ENCODE results near the gene CRYBA4.
"Not testable (repeated sequence)": the region's sequence is repeated elsewhere in the genome, so short reads cannot be mapped to it uniquely, and the experiment has no call there.

The CRYBA4 gene

DNA sequence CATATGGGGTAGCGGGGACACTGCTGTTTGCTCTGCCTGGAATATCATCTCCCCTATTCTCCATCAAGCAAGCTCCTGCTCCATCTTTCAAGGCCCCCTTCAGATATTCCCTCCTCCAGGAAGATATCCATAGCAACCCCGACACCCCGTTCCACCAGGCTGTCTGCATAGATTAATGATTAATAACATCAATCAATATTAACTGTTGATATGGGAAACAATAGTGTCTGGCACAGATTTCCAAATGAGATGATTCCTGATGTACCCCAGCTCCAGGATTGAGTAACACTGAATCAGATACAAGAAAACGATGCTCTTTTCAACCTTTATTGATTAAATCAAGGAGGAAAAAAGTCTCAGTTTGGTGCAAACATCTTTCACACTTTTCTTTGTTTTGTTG is 24.3 kb upstream of the CRYBA4 start:
- no peak for DNase-seq

DNA sequence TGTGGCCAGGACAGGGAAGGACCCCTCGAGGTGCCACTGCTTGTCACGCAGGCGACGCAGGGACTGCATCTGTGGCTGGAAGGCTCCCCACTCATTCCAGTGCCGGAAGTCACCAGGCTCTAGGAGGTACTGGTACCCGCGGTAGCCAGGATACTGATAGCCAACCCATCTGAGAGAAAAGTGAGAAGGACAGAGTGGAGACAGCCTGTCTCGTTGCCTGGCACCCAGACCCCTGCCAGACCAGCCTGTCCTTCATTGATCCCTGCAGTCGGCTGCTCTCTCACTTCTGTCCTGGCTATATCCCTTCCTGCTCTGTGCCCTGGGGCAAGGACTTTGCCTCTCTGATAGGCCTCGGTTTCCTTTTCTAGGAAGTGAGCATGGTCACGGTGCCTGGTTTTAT is 22.3 kb upstream of the CRYBA4 start:
- DNase-seq, result no peak

GRCh38 chr22:26601726-26602125 is 20.0 kb upstream of the CRYBA4 start:
- no peak for DNase-seq

DNA sequence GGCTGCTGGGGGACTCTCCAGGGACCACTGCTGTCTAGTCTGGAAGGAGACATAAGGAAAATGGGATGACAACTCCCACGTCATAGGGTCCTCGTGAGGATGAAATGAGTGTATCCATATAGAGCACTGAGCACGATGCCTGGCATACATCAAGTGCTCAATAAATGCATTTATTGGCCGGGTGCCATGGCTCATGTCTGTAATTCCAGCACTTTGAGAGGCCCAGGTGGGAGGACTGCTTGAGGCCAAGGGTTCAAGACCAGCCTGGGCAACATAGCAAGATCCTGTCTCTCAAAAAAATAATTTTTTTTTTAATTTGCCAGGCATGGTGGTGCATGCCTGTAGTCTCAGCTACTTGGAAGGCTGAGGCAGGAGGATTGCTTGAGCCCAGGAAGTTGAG is 19.6 kb upstream of the CRYBA4 start:
- DNase-seq, result no peak

DNA sequence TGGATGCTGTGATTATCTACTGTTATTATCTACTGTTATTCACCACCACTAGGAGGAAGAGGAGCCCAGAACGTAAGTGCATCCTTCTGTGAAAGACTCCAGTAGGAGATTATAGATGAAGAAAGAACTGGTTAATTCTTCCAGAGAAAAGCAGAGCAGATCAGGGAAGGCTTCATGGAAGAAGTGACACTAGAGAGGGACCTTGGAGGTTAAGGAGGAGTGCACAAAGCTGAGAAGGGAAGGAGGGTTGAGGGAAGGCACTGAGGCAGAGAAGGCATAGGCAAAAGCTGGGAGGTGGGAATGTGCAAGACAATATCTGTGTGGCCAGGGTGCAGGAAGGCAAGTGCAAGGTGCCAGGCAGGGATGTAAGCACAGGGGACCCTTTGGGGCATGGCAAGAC is 17.4 kb upstream of the CRYBA4 start:
- DNase-seq, result no peak

DNA sequence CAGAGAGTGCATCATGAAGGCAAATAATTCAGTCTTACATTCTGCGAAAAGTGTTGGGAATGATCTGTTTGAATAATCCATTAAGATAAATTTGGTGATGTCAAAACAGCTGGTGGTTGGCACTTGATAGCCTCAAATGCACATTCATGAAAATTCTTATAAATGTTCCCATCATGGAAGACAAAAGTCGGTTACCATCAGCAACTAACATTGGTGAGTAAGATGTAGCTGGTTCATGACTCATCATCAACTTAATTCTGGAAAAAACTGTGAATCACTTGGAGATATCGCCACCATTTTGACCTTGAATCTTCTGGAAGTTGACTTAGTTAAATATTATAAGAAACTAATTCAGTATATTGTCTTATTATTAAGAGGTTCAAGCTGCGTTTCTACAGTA is 15.2 kb upstream of the CRYBA4 start:
- no peak for DNase-seq

DNA sequence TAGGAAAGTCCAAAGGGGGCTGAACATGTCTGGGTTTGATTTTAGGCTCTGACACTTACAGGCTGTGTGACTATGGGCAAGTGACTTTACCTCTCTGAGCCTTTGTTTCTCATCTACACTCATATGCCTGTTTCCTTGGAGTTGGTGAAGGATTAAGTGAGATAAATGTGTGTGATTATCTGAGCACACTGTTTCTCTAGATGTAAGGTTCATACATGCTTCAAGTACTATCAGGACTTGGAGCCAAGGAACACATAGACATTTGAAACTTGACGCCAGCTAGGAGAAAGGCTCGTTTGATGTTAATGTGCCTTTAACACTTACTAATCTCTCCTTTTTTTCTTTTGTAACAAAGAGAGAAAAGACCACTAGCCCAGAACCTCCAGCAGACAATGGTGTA is 13.6 kb upstream of the CRYBA4 start:
- DNase-seq, result no peak

GRCh38 chr22:26609287-26609686 is 12.5 kb upstream of the CRYBA4 start:
- DNase-seq, result no peak

- peak; percentile 46 for DNase-seq
These were observed 11.4 kb upstream of the CRYBA4 start for GRCh38 chr22:26610072-26610958.

DNA sequence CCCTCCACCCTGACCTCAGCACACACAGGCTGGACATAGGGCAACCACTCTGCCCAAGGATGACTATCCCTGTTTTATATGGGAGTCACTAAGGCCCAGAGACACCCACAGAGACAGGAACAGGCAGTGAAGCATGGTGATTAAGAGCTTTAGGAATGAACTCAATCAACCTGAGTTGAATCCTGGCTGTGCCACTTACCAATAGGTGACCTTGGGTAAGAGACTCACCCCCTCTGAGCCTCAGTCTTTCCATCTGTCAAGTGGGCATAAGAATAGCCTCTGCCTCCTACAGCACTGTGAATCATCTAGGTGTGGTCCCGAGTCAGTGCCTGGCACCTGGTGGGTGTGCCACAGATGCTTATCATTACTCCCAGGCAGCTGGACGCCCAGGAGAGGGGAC is 10.8 kb upstream of the CRYBA4 start:
- DNase-seq, result no peak

- DNase-seq, result no peak
These were observed 9.1 kb upstream of the CRYBA4 start for GRCh38 chr22:26612652-26613051.

- DNase-seq, result not testable (repeated sequence)
These were observed 8.0 kb upstream of the CRYBA4 start for GRCh38 chr22:26613753-26614152.

DNA sequence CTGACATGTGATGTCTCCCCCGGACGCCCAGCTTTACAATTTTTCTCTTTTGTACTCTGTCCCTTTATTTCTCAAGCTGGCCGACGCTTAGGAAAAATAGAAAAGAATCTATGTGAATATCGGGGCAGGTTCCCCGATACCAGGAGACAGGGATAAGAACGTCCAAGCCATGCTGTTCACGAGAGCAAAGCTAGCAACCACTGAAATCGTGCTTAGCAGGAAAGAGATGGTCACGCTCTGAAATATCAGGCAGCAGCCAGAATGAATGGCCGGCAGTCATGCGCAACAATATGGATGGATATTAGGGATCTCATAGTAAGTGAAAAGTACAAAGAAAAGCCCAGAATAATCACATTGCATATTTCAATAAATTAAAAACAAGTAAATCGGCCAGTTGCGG is 7.4 kb upstream of the CRYBA4 start:
- no peak for DNase-seq

DNA sequence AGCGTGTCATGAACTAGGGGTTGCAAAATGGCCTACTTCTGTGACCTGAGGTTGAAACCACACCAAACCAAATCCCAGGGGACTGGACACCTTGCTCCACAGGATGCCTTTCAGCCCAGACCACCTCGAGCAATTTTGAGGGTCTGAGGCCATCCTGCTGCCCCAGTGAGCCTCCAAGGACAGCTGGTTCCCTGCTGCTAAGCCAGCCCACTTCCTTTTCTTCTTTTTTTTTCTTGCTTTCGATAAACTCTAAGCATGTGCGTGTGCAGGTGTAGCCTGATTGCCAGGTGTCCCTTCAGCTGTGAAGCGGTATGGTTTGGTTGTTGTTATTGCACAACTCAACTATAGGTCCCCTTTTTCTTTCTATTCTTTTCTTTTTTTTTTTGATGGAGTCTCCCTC is 6.6 kb upstream of the CRYBA4 start:
- DNase-seq, result no peak

DNA sequence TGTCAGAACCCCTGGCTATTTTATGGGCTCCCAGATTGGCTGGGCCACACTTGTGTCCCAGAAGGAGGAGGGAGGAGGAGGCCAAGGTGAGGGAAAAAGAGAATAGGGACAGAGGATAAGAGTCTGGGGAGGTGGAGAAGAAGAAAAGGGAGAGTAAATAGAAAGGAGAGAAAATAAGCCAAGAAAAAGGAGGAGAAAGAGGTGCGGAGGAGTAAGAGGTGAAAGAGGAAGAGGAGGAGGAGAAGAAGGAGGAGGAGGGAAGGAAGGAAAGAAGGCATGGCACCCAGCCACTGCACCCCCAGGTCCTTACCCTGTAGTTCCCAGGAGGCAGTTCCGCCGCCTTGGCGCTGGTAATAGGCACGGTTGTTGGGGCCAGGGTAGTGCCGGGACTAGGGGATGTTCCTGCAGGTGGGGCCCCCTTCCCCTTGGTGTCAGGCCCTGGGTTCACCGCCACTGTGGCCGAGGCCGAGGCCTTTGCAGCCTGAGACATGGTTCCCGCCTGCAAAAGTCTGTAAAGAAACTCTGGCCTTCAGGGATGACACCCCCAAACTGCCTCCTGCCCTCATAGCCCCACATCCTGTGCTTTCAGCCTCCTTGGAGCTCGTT is 5.8 kb upstream of the CRYBA4 start:
- DNase-seq, result no peak

GRCh38 chr22:26616650-26617049 is 5.1 kb upstream of the CRYBA4 start:
- DNase-seq, result no peak

DNA sequence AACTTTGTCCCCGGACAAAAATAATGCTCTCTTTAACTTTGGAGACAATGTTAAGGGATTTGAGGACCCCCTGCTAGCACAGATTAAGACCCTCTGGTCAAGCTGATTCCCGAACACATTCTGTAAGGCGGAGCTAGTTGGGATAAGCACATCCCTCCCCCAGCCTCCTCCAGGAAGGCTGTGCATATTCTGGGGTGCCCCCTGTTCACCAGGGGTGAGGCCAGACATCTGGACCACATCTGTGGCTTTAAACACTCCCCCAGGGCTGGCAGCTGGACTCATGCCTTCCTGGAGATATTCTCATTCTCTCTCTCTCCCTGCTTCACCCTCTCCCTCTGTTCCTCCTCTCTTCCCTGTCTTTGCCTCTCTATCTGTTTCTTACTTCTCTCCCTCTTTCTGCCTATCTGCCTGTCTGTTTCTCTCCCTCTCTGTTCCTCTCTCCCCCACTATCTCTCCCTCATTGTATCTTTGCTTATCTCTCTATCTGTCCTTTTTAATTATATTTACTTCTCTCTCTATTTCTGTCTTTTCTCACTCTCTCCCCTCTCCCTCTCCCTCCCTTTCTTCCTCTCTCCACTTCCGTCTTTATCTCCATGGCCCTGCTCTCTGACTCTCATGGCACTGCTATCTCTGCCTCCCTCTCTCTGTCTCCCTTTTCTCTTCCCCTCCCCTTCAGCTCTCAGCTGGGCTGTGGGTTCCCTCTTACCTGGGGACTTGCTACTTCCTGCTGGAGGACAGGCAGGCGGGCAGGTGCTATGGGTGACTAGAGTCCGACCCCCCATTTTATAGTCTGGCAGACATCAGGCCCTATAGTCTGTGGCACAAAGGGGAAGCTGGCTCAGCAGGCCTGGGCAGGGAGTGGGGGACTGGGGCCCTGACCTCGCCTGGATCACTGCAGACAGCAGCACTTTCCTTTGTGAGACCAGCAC is 4.2 kb upstream of the CRYBA4 start, which contains the start of gene CRYBB1:
Gene CRYBB1 (minus strand): TSS at position 757 of the 929 bp plus-strand sequence. CDS start 1,708 bp downstream, outside the sequence.
- DNase-seq, result no peak

GRCh38 chr22:26618455-26618854 is 3.3 kb upstream of the CRYBA4 start:
- no peak for DNase-seq

- DNase-seq, result no peak
These were observed 2.3 kb upstream of the CRYBA4 start for GRCh38 chr22:26619510-26619909.

DNA sequence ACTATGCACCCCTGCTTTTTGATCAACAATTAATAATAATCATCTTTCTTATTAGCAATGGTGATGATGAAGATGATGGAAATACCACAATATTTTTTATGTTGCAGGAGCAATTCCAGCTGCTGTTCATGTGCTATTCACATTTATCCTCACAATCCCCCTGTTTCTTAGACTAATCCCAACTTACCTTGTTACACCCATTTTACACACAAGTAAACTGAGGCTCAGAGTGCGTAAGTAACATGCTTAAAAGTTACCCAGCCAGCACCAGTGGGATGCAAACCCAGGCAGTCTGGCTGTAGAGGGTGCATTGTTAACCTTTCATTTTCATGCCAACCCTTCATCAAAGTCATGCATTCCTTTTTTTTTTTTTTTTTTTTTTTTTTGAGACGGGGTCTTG is 1.6 kb upstream of the CRYBA4 start:
- no peak for DNase-seq

- no peak for DNase-seq
These were observed 2.2 kb downstream of the CRYBA4 start for GRCh38 chr22:26623984-26624383.

DNA sequence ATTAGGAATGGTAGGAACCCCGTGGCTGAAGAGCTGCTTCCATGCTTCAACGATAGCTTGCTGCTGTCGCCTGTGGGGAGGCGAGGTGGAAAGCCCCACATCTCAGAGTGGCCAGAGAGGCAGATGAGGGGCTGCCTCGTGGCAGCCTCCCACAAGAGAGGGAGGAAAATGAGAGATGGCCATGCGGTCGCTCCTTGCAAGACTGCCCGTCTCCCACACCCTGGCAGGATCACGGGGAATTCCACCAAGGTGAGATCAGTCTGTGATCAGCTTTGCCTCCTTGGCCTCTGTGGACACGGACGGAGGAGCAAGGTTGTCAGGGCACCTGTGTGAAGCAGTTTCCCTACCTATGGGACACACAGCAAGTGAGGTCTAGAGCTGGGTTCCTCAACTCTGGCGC is 3.0 kb downstream of the CRYBA4 start:
- DNase-seq, result no peak
